Mucosa of descending colon (tissue), 3 donors: ENCODE data around the gene BCL11A. TPM values are rescaled to one million over a fixed set of nuclear protein-coding genes. Genes with fewer than 3 reads are reported as not detected.

Experiments used
- ATAC-seq: fragments of 200-7000 bp; cut with Tn5 transposase; one replicate; pipeline ENCODE4 v1.9.1; 2020; ENCODE audit warnings: mild to moderate bottlenecking, moderate library complexity
- DNase-seq, 3 donors: peaks; one replicate each; pipeline ENCODE4 v3.0.0-alpha.2; 2020
- H3K36me3 ChIP-seq: fragments of 200-600 bp; one replicate; pipeline ENCODE4 v1.8.0; 2021; ENCODE audit warnings: low read depth, mild to moderate bottlenecking
- H3K4me1 ChIP-seq: fragments of 200-600 bp; one replicate; pipeline ENCODE4 v1.8.0; 2021; ENCODE audit warnings: low read depth, mild to moderate bottlenecking
- H3K4me3 ChIP-seq: fragments of 200-600 bp; one replicate; pipeline ENCODE4 v1.8.0; 2021; ENCODE audit warnings: mild to moderate bottlenecking
- H3K9me3 ChIP-seq: fragments of 200-600 bp; one replicate; pipeline ENCODE4 v1.8.0; 2021; ENCODE audit warnings: mild to moderate bottlenecking
- intact Hi-C, 2 donors: fragments of 100-400 bp; cut with DNase I in 1 of 2; cut with micrococcal nuclease in 1 of 2; formaldehyde crosslinking; loops; one replicate each; pipeline versions ENCODE4 v1.11.0 to v1.11.1; 2022; cut with DNase I, micrococcal nuclease
- total RNA-seq, 3 donors: library from RNA; stranded (reverse); fragmentation: NEBNext Ultra II Directional in 2 of 3; extraction: Animal tissue kit (Norgen Biotek cat#: 25700) in 2 of 3; gene quantifications; one replicate each; pipeline versions ENCODE4 v1.2.1 to v1.2.4, GENCODE V29; 2021 to 2023
- TF ChIP-seq, protein P1 (sequence below): fragments of 200-600 bp; IDR thresholded peaks from one replicate; pipeline ENCODE4 v1.8.0; 2022; ENCODE audit warnings: antibody characterized with exemption, mild to moderate bottlenecking
- donor health status: DM: no; HTN: no; CAD: no; lungs with moderate emphysema.
- donor health status: DM: no; HTN: no; CAD: no.
- donor health status: DM: no; HTN: yes; CAD: no.

BCL11A gene
- total RNA-seq, 3 donors from 2014 or later, result 22.8 to 59.6 (median 40.7) TPM

- TF ChIP-seq, protein P1, sequence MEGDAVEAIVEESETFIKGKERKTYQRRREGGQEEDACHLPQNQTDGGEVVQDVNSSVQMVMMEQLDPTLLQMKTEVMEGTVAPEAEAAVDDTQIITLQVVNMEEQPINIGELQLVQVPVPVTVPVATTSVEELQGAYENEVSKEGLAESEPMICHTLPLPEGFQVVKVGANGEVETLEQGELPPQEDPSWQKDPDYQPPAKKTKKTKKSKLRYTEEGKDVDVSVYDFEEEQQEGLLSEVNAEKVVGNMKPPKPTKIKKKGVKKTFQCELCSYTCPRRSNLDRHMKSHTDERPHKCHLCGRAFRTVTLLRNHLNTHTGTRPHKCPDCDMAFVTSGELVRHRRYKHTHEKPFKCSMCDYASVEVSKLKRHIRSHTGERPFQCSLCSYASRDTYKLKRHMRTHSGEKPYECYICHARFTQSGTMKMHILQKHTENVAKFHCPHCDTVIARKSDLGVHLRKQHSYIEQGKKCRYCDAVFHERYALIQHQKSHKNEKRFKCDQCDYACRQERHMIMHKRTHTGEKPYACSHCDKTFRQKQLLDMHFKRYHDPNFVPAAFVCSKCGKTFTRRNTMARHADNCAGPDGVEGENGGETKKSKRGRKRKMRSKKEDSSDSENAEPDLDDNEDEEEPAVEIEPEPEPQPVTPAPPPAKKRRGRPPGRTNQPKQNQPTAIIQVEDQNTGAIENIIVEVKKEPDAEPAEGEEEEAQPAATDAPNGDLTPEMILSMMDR, result no peak
- Histone ChIP-seq H3K4me1 (no peaks in the 10 kb centered on the region), H3K4me3 (no peak overlapping the region), H3K9me3 (no peaks in the 10 kb centered on the region), H3K36me3 (no peaks in the 10 kb centered on the region)
- intact Hi-C loops, result no loop called here
- ATAC-seq, result no peak
- DNase-seq, result no peak
These were observed 144.5 kb downstream of the BCL11A start for GRCh38 chr2:60408811-60409530.

- no peak overlapping the region for H3K4me3 ChIP-seq
- DNase-seq (no peak), ATAC-seq (no peak)
- no peaks in the 10 kb centered on the region for H3K4me1 ChIP-seq
- no peaks in the 10 kb centered on the region for H3K9me3 ChIP-seq
- TF ChIP-seq, protein P1, result no peak
- intact Hi-C loops, result no loop called here
- H3K36me3 ChIP-seq, result no peaks in the 10 kb centered on the region
These were observed 145.2 kb downstream of the BCL11A start for GRCh38 chr2:60408207-60408606.

DNA sequence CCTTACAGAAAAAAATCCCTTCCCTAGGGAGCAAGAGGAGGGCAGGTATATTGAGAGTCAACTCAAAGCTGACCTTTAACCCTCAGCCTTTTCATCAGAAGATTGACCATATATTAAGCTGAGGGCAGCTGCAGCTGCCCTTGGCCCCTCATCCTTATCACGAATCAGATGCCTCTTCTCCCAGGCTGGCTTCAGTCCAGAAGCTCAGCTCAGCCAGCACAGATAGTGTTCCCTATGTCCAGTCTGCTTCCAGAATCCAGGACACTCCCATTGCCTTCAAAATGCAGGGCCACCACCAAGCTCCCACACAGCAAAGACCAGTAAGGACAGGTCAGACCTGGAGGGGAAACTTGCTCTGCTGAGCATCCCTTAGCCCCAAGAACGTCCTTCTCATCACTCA lies 146.1 kb downstream of the BCL11A start:
- no peaks in the 10 kb centered on the region for H3K4me1 ChIP-seq
- DNase-seq (no peak), ATAC-seq (no peak)
- no peaks in the 10 kb centered on the region for H3K36me3 ChIP-seq
- no peak overlapping the region for H3K4me3 ChIP-seq
- H3K9me3 ChIP-seq, result no peaks in the 10 kb centered on the region
- intact Hi-C loops, result no loop called here
- TF ChIP-seq, protein P1, result no peak

GRCh38 chr2:60406192-60406591 lies 147.3 kb downstream of the BCL11A start:
- H3K4me3 ChIP-seq, result no peak overlapping the region
- no peak for DNase-seq
- intact Hi-C loops, result no loop called here
- H3K4me1 ChIP-seq, result no peaks in the 10 kb centered on the region
- H3K36me3 ChIP-seq, result no peaks in the 10 kb centered on the region
- TF ChIP-seq, protein P1, result no peak
- no peaks in the 10 kb centered on the region for H3K9me3 ChIP-seq
- no peak for ATAC-seq

DNA sequence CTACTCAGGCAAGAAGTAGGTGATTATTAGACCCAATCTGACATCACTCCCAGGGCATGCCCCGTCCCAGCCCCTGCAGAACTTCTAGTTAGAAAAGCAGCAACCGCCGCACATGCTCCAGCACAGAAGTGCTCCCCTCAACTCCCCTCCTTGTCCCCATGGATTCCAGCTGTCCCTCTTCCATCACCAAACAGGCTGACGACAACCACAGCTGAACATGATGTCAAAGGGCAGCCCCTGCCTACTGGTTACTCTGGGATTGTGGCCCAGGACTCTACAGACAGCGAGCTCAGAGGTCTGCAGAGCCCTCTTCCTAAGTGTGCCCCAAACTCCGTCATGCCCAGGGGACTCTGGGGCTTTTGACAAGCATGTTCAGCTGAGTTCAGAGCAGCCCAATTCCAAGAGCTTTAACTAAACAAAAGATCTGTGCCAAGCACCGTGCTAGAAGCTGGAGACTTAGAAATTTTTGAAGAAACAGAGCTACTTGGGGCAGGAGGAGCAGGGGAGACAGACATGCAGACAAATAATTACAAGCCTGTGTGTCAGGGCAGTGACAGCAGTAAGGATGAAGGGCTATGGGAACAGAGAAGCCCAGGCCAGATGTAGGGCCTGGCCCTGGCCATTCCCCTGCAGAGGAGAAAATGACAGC lies 148.1 kb downstream of the BCL11A start:
- ATAC-seq, result no peak
- Histone ChIP-seq H3K9me3 (no peaks in the 10 kb centered on the region), H3K4me1 (no peaks in the 10 kb centered on the region)

More for the DNA sequence above, 148.1 kb downstream of the BCL11A start:
- no peaks in the 10 kb centered on the region for H3K36me3 ChIP-seq
- no peak overlapping the region for H3K4me3 ChIP-seq
- intact Hi-C loops, result no loop called here
- TF ChIP-seq, protein P1, result no peak
- DNase-seq, result no peak

Other genes with a start within 250 kb of the BCL11A start
- 10 to 100 TPM in 2 of 3 donors, 1 to 10 TPM in 1; 9.1 to 14.5 (median 10.1) TPM for gene PAPOLG, start 202.6 kb upstream of the BCL11A start, total RNA-seq